Natural killer cell (primary cell): ENCODE data around the gene YBX3. TPM values are rescaled to one million over a fixed set of nuclear protein-coding genes. Genes with fewer than 3 reads are reported as not detected.
A peak's percentile ranks its signal among the peaks of the same experiment; 100 is the strongest.
"Not testable (repeated sequence)": the region's sequence is repeated elsewhere in the genome, so short reads cannot be mapped to it uniquely, and the experiment has no call there.

ENCODE experiments used
- ATAC-seq, 3 donors: fragments of 150-1000 bp in 2 of 3; fragments of 200-7000 bp in 1 of 3; cut with Tn5 transposase; 1 replicate in 1 of 3; 2 replicates in 2 of 3; pipeline ENCODE4 v1.10.0; 2021; ENCODE audit warnings: mild to moderate bottlenecking in 2 of 3, moderate library complexity in 2 of 3
- DNase-seq, 2 donors: peaks; one replicate each; pipeline versions ENCODE4 v3.0.0 to v3.0.0-alpha.2; 2013 to 2021; ENCODE audit warnings: mixed read lengths in 1 of 2
- H3K27ac ChIP-seq: one replicate; pipeline ENCODE4 v1.5.1; 2013; ENCODE audit warnings: mild to moderate bottlenecking, low read length
- H3K27me3 ChIP-seq: one replicate; pipeline ENCODE4 v1.6.1; 2013; ENCODE audit warnings: low read length; ENCODE audit not compliant: control insufficient read depth, insufficient read depth
- H3K36me3 ChIP-seq: one replicate; pipeline ENCODE4 v1.6.1; 2013; ENCODE audit warnings: low read length; ENCODE audit not compliant: control insufficient read depth, insufficient read depth
- H3K4me1 ChIP-seq: one replicate; pipeline ENCODE4 v1.6.1; 2013; ENCODE audit warnings: low read length; ENCODE audit not compliant: control insufficient read depth, insufficient read depth
- H3K4me3 ChIP-seq: one replicate; pipeline ENCODE4 v1.5.1; 2013; ENCODE audit warnings: low read length
- H3K9me3 ChIP-seq: one replicate; pipeline ENCODE4 v1.6.1; 2013; ENCODE audit warnings: low read length; ENCODE audit not compliant: control insufficient read depth, insufficient read depth
- H3K27ac Mint-ChIP-seq, 2 donors: one replicate each; pipeline ENCODE4 v1.8.0; 2022; ENCODE audit warnings: mild to moderate bottlenecking in 2 of 2, mixed read lengths in 2 of 2, moderate library complexity in 1 of 2
- H3K27me3 Mint-ChIP-seq, 2 donors: one replicate each; pipeline ENCODE4 v1.8.0; 2022; ENCODE audit warnings: low read depth in 2 of 2, mixed read lengths in 2 of 2
- H3K36me3 Mint-ChIP-seq: one replicate; pipeline ENCODE4 v1.8.0; 2022; ENCODE audit warnings: mixed read lengths
- H3K4me1 Mint-ChIP-seq, 2 donors: one replicate each; pipeline ENCODE4 v1.8.0; 2022; ENCODE audit warnings: mixed read lengths in 2 of 2
- H3K4me3 Mint-ChIP-seq: one replicate; pipeline ENCODE4 v1.8.0; 2022; ENCODE audit warnings: mild to moderate bottlenecking, moderate library complexity, mixed read lengths
- H3K9me3 Mint-ChIP-seq, 2 donors: one replicate each; pipeline ENCODE4 v1.8.0; 2022; ENCODE audit warnings: mixed read lengths in 2 of 2
- CTCF ChIP-seq: fragments of 200-600 bp; IDR thresholded peaks from one replicate; pipeline ENCODE4 v1.8.0; 2022; ENCODE audit warnings: antibody characterized with exemption
- WGBS: methylation state at CpG from one replicate; pipeline ENCODE4 v1.1.7; 2013; ENCODE audit warnings: missing lambda C conversion rate; ENCODE audit not compliant: insufficient coverage; 5-methylcytosine and 5-hydroxymethylcytosine counted together
- intact Hi-C: fragments of 100-400 bp; cut with micrococcal nuclease; formaldehyde crosslinking; loops from one replicate; pipeline ENCODE4 v1.14.2; 2022
- total RNA-seq, 4 donors: library from RNA; stranded (reverse); fragments of 120-200 nt in 1 of 4; gene quantifications; one replicate each; pipeline versions ENCODE4 v1.2.3 to v1.2.4, GENCODE V29; 2013 to 2022

YBX3 gene
- total RNA-seq, 3 donors from 2014 or later (not counting 1 experiment from before 2014, with no cell fraction given): 13.4 to 36.0 (median 33.0) TPM

GRCh38 chr12:10749700-10750384, 26.7 kb upstream of the YBX3 start:
- H3K36me3 Mint-ChIP-seq: no peaks in the 10 kb centered on the region
- peaks cover 30 to 56% of the 10 kb centered on the region in 2 donors for H3K27me3 Mint-ChIP-seq
- no peak overlapping the region for H3K4me3 Mint-ChIP-seq
- no peaks in the 10 kb centered on the region for H3K36me3 ChIP-seq
- no peaks in the 10 kb centered on the region for H3K9me3 Mint-ChIP-seq
- DNase-seq (peak; percentile 42 to 87), ATAC-seq (peak; percentile 89 to 99 (median 98))
- H3K27me3 ChIP-seq: peaks cover 5% of the 10 kb centered on the region
- H3K27ac Mint-ChIP-seq: peak overlapping the region in 1 of 2 donors; percentile 21
- peaks cover 6 to 11% of the 10 kb centered on the region in 2 donors for H3K4me1 Mint-ChIP-seq
- H3K9me3 ChIP-seq: no peaks in the 10 kb centered on the region
- TF ChIP-seq CTCF: peak; percentile 78
- no peak overlapping the region for H3K27ac ChIP-seq
- 10% methylated on average over 17 of the region's 17 CpGs for WGBS
- peaks cover 4% of the 10 kb centered on the region for H3K4me1 ChIP-seq
- no peak overlapping the region for H3K4me3 ChIP-seq
- intact Hi-C loops: loop anchor here (1.0 to 5.0 kb wide), 2 partner anchors 383 to 515 kb away; no protein-coding TSS in a partner anchor

- intact Hi-C loops: no loop called here
- DNase-seq: no peak
- H3K4me1 Mint-ChIP-seq: peaks cover 6 to 11% of the 10 kb centered on the region in 2 donors
- H3K4me3 ChIP-seq: no peak overlapping the region
- H3K4me3 Mint-ChIP-seq: no peak overlapping the region
- H3K27me3 Mint-ChIP-seq: peaks cover 34 to 64% of the 10 kb centered on the region in 2 donors
- ATAC-seq: no peak
- TF ChIP-seq CTCF: no peak
- peaks cover 4% of the 10 kb centered on the region for H3K4me1 ChIP-seq
- H3K27me3 ChIP-seq: peaks cover 5% of the 10 kb centered on the region
- no peaks in the 10 kb centered on the region for H3K36me3 Mint-ChIP-seq
- H3K9me3 ChIP-seq: no peaks in the 10 kb centered on the region
- no peak overlapping the region for H3K27ac Mint-ChIP-seq
- no peaks in the 10 kb centered on the region for H3K9me3 Mint-ChIP-seq
- no peaks in the 10 kb centered on the region for H3K36me3 ChIP-seq
- WGBS: 61% methylated on average over 11 of the region's 11 CpGs
- H3K27ac ChIP-seq: no peak overlapping the region
These were observed 24.6 kb upstream of the YBX3 start for GRCh38 chr12:10747730-10748129.

GRCh38 chr12:10743420-10743819, 20.3 kb upstream of the YBX3 start:
- H3K9me3 Mint-ChIP-seq, H3K4me1 ChIP-seq, ATAC-seq, H3K4me3 Mint-ChIP-seq, H3K27me3 ChIP-seq, H3K4me1 Mint-ChIP-seq, H3K36me3 ChIP-seq, H3K4me3 ChIP-seq, H3K27ac Mint-ChIP-seq, H3K27ac ChIP-seq, H3K36me3 Mint-ChIP-seq, DNase-seq, H3K9me3 ChIP-seq, intact Hi-C loops: not testable (repeated sequence)
- peaks cover 27 to 55% of the 10 kb centered on the region in 2 donors for H3K27me3 Mint-ChIP-seq
- 89% methylated on average over 3 of the region's 6 CpGs for WGBS

GRCh38 chr12:10741845-10742244, 18.7 kb upstream of the YBX3 start:
- no peak overlapping the region for H3K27ac Mint-ChIP-seq
- DNase-seq: no peak
- no peaks in the 10 kb centered on the region for H3K9me3 Mint-ChIP-seq
- no peaks in the 10 kb centered on the region for H3K4me1 ChIP-seq
- H3K36me3 ChIP-seq: no peaks in the 10 kb centered on the region
- H3K27ac ChIP-seq: no peak overlapping the region
- TF ChIP-seq CTCF: no peak
- intact Hi-C loops: no loop called here
- H3K27me3 ChIP-seq: no peaks in the 10 kb centered on the region
- peaks cover 21 to 58% of the 10 kb centered on the region in 2 donors for H3K27me3 Mint-ChIP-seq
- H3K9me3 ChIP-seq: no peaks in the 10 kb centered on the region
- ATAC-seq: no peak
- H3K36me3 Mint-ChIP-seq: no peaks in the 10 kb centered on the region
- no peak overlapping the region for H3K4me3 ChIP-seq
- H3K4me1 Mint-ChIP-seq: no peaks in the 10 kb centered on the region
- no peak overlapping the region for H3K4me3 Mint-ChIP-seq
